Stimulated activated naive B cell treated with anti-CD40 and anti-IgM and Interleukin-4, amounts not matched to agents 10 μg/mL and 1 μg/mL and 100 μg/mL, for 72 hours (primary cell): ENCODE data around the gene OR5B2.
"Not testable (repeated sequence)": the region's sequence is repeated elsewhere in the genome, so short reads cannot be mapped to it uniquely, and the experiment has no call there.

Source experiments
- ATAC-seq, 2 donors: fragments of 150-1000 bp; cut with Tn5 transposase; replicated peaks; 2 replicates each; pipeline ENCODE4 v1.10.0; 2021; ENCODE audit warnings: moderate library complexity in 1 of 2
- DNase-seq: peaks from one replicate; pipeline ENCODE4 v3.0.0; 2021
- H3K27ac Mint-ChIP-seq: one replicate; pipeline ENCODE4 v1.8.0; 2022; ENCODE audit warnings: mild to moderate bottlenecking, mixed read lengths
- H3K27me3 Mint-ChIP-seq, 2 donors: one replicate each; pipeline ENCODE4 v1.8.0; 2022; ENCODE audit warnings: mixed read lengths in 2 of 2
- H3K36me3 Mint-ChIP-seq, 2 donors: one replicate each; pipeline ENCODE4 v1.8.0; 2022; ENCODE audit warnings: mixed read lengths in 2 of 2, mild to moderate bottlenecking in 1 of 2
- H3K4me1 Mint-ChIP-seq, 2 donors: one replicate each; pipeline ENCODE4 v1.8.0; 2022; ENCODE audit warnings: mixed read lengths in 2 of 2, mild to moderate bottlenecking in 1 of 2
- H3K4me3 Mint-ChIP-seq, 2 donors: one replicate each; pipeline ENCODE4 v1.8.0; 2022; ENCODE audit warnings: mild to moderate bottlenecking in 2 of 2, mixed read lengths in 2 of 2, moderate library complexity in 1 of 2
- H3K9me3 Mint-ChIP-seq, 2 donors: one replicate each; pipeline ENCODE4 v1.8.0; 2022; ENCODE audit warnings: mixed read lengths in 2 of 2, mild to moderate bottlenecking in 1 of 2

Gene OR5B2

DNA sequence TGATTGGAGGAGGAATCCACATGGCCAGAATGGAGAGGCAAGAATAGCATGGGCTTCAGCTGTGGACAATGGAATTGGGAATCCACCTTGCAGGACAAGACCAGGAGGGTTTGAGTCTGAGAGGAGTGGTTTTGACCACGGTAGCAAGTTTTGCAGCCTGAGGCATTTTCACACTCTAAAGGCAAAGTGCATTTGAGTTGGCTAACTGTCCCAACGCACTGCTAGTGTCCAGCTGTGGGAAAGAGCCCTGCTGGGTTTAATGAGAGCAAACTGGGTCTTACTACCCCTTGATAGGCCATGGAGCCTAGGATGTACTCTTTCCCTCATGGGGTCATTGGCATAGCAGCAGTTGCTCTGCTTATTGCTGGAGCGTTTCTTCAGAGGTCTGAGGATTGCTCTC is at the start of gene OR5B2:
OR5B2 (minus strand) TSS at position 101 of the 400 bp plus-strand sequence. CDS start 4,860 bp downstream, outside the sequence.
- DNase-seq (no peak), ATAC-seq (no peak)
- no peaks in the 10 kb centered on the region for H3K4me1 Mint-ChIP-seq
- peaks cover 4 to 7% of the 10 kb centered on the region in 2 donors for H3K9me3 Mint-ChIP-seq
- H3K36me3 Mint-ChIP-seq, result peaks cover 0 to 1% of the 10 kb centered on the region in 2 donors
- no peak within 1 kb of the TSS for H3K27ac Mint-ChIP-seq
- H3K4me3 Mint-ChIP-seq, result no peak within 1 kb of the TSS
- H3K27me3 Mint-ChIP-seq, result peaks cover 28 to 48% of the 10 kb centered on the region in 2 donors

GRCh38 chr11:58471892-58472291 is 44.0 kb upstream of the OR5B2 start:
- Mint-ChIP-seq H3K36me3 (peaks cover 3 to 16% of the 10 kb centered on the region in 2 donors), H3K9me3 (peaks cover 29 to 41% of the 10 kb centered on the region in 2 donors), H3K27me3 (peaks cover 10 to 17% of the 10 kb centered on the region in 2 donors), H3K27ac (no peak overlapping the region), H3K4me1 (peaks cover 0 to 5% of the 10 kb centered on the region in 2 donors), H3K4me3 (no peak overlapping the region)
- DNase-seq (no peak), ATAC-seq (no peak)

GRCh38 chr11:58466293-58466692 is 38.4 kb upstream of the OR5B2 start:
- Mint-ChIP-seq H3K27ac (no peak overlapping the region), H3K4me3 (no peak overlapping the region), H3K27me3 (peaks cover 0 to 5% of the 10 kb centered on the region in 2 donors), H3K36me3 (no peaks in the 10 kb centered on the region), H3K9me3 (peaks cover 8 to 16% of the 10 kb centered on the region in 2 donors), H3K4me1 (no peaks in the 10 kb centered on the region)
- DNase-seq (no peak), ATAC-seq (no peak)

DNA sequence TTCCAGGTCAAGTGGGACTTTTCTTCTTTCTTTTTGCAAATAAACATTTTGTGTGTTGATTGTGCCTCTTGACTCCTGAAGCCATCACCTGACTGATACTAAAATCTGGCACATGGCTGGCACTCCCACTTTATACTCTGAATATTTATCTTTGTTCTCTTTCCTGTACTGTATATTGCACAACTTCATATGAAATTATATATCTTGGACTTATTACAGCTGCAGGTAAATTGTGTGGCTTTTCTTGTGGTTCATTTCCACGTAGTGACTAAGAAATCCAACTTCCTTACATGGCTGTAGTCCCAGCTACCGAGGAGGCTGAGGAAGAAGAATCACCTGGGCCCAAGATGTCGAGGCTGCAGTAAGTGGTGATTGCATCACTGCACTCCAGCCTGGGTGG is 37.8 kb upstream of the OR5B2 start:
- ATAC-seq (no peak), DNase-seq (no peak)
- Mint-ChIP-seq H3K27me3 (peaks cover 0 to 5% of the 10 kb centered on the region in 2 donors), H3K36me3 (no peaks in the 10 kb centered on the region), H3K9me3 (peaks cover 7 to 12% of the 10 kb centered on the region in 2 donors), H3K4me3 (no peak overlapping the region), H3K4me1 (no peaks in the 10 kb centered on the region), H3K27ac (no peak overlapping the region)

DNA sequence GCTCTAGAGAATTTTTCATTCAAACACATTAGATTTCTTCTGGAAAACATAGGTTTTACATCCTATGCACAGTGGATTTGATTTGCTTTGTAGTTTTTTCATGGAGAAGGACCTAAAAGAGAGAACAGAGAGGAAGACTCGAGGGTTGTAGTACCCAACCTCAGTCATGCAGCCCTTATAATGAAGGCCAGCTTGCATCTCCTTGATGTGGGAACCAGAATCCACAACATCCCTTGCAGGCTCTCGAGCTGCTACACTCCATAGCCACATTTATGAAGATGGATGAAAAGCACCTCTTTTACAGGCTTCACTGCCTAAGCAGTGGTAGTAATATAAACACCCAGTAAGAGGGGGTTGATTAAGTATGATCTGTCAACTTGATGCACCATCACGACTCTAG is 23.7 kb upstream of the OR5B2 start:
- Mint-ChIP-seq H3K27me3 (peaks cover 17 to 23% of the 10 kb centered on the region in 2 donors), H3K4me1 (peaks cover 0 to 6% of the 10 kb centered on the region in 2 donors), H3K36me3 (peaks cover 0 to 3% of the 10 kb centered on the region in 2 donors), H3K9me3 (peaks cover 3 to 10% of the 10 kb centered on the region in 2 donors), H3K27ac (no peak overlapping the region), H3K4me3 (no peak overlapping the region)
- no peak for ATAC-seq
- no peak for DNase-seq

DNA sequence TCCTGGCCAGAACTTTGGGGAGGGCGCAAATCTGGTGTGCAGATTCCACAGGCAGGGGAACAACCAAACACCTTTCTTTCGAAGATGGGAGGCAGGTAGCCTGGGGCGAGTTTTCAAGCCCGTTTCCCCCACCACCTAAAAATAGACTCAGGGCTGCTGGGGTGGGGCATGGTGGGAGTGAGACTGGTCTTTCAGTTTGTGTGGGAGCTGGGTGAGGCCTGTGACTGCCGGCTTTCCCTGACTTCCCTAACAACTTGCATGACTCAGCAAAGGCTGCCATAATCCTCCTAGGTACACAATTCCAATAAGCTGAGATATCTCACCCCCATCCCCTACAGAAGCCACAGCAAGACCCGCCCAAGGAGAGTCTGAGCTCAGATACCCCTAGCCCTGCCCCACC is 18.4 kb upstream of the OR5B2 start:
- H3K27me3 Mint-ChIP-seq, result peaks cover 25 to 29% of the 10 kb centered on the region in 2 donors
- DNase-seq (no peak), ATAC-seq (no peak)
- H3K27ac Mint-ChIP-seq, result peak overlapping the region; percentile 4
- H3K36me3 Mint-ChIP-seq, result peaks cover 2 to 6% of the 10 kb centered on the region in 2 donors
- no peak overlapping the region for H3K4me3 Mint-ChIP-seq
- H3K4me1 Mint-ChIP-seq, result no peaks in the 10 kb centered on the region
- peaks cover 15 to 17% of the 10 kb centered on the region in 2 donors for H3K9me3 Mint-ChIP-seq

GRCh38 chr11:58444300-58444699 is 16.4 kb upstream of the OR5B2 start:
- ATAC-seq (no peak), DNase-seq (no peak)
- Mint-ChIP-seq H3K4me3 (no peak overlapping the region), H3K9me3 (peaks cover 11 to 20% of the 10 kb centered on the region in 2 donors), H3K27me3 (peaks cover 28 to 37% of the 10 kb centered on the region in 2 donors), H3K27ac (no peak overlapping the region), H3K36me3 (peaks cover 2 to 6% of the 10 kb centered on the region in 2 donors), H3K4me1 (no peaks in the 10 kb centered on the region)

DNA sequence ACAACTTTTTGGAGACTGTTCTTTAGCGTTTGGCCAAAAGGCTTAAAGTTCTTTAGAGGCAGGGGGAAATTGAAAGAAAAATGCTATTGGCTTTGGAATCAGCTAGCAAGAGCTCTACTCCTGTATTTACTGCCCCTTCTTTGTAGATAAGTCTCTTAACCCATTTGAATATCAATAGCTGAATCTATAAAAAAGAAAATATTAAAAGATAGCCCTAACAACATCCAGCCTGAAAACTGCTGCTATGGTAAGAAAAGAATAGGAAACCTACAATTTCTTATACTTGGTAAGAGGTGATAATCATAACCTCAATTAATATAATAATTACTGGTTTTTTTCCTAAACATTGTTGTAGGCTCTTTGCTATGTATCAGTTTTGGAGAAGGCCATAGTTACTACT is 14.2 kb upstream of the OR5B2 start, which contains the start of gene OR5B12:
OR5B12 (minus strand) TSS at position 101 of the 400 bp plus-strand sequence. CDS start 2,085 bp downstream, outside the sequence.
- Mint-ChIP-seq H3K4me3 (no peak within 1 kb of the TSS), H3K36me3 (peaks cover 2 to 6% of the 10 kb centered on the region in 2 donors), H3K27ac (no peak within 1 kb of the TSS), H3K9me3 (peaks cover 6 to 22% of the 10 kb centered on the region in 2 donors), H3K4me1 (no peaks in the 10 kb centered on the region), H3K27me3 (peaks cover 25 to 42% of the 10 kb centered on the region in 2 donors)
- ATAC-seq (no peak), DNase-seq (no peak)

GRCh38 chr11:58438486-58438885 is 10.6 kb upstream of the OR5B2 start:
- H3K27ac Mint-ChIP-seq, result peak overlapping the region; percentile 20
- H3K9me3 Mint-ChIP-seq, result peaks cover 8 to 11% of the 10 kb centered on the region in 2 donors
- H3K27me3 Mint-ChIP-seq, result peaks cover 16 to 19% of the 10 kb centered on the region in 2 donors

GRCh38 chr11:58434217-58434616 is 6.3 kb upstream of the OR5B2 start:
- peaks cover 0 to under 1% of the 10 kb centered on the region in 2 donors for H3K36me3 Mint-ChIP-seq
- peaks cover 0 to 2% of the 10 kb centered on the region in 2 donors for H3K4me1 Mint-ChIP-seq
- H3K4me3 Mint-ChIP-seq, result no peak overlapping the region
- DNase-seq (no peak), ATAC-seq (no peak)
- peaks cover 10 to 28% of the 10 kb centered on the region in 2 donors for H3K27me3 Mint-ChIP-seq
- H3K27ac Mint-ChIP-seq, result no peak overlapping the region
- peaks cover 5 to 12% of the 10 kb centered on the region in 2 donors for H3K9me3 Mint-ChIP-seq

More at GRCh38 chr11:58438486-58438885, 10.6 kb upstream of the OR5B2 start:
- Mint-ChIP-seq H3K36me3 (no peaks in the 10 kb centered on the region), H3K4me1 (peaks cover 0 to 2% of the 10 kb centered on the region in 2 donors), H3K4me3 (no peak overlapping the region)
- ATAC-seq, result no peak
- no peak for DNase-seq

- H3K4me3 Mint-ChIP-seq, result no peak overlapping the region
- H3K9me3 Mint-ChIP-seq, result peaks cover 7 to 17% of the 10 kb centered on the region in 2 donors
- peaks cover 13 to 29% of the 10 kb centered on the region in 2 donors for H3K27me3 Mint-ChIP-seq
- H3K4me1 Mint-ChIP-seq, result peaks cover 0 to 2% of the 10 kb centered on the region in 2 donors
- DNase-seq (no peak), ATAC-seq (peak; percentile 84)
- H3K36me3 Mint-ChIP-seq, result peaks cover 0 to 1% of the 10 kb centered on the region in 2 donors
- no peak overlapping the region for H3K27ac Mint-ChIP-seq
These were observed 5.8 kb upstream of the OR5B2 start for GRCh38 chr11:58433638-58434203.

- Mint-ChIP-seq H3K4me1 (peaks cover 0 to 2% of the 10 kb centered on the region in 2 donors), H3K9me3 (peaks cover 4 to 7% of the 10 kb centered on the region in 2 donors), H3K36me3 (peaks cover 0 to 1% of the 10 kb centered on the region in 2 donors), H3K4me3 (no peak overlapping the region), H3K27me3 (peaks cover 27 to 47% of the 10 kb centered on the region in 2 donors), H3K27ac (no peak overlapping the region)
- DNase-seq, result no peak
- ATAC-seq, result no peak
These were observed 1.4 kb upstream of the OR5B2 start for GRCh38 chr11:58429273-58429672.

GRCh38 chr11:58406774-58407173 is 21.1 kb downstream of the OR5B2 start, which contains the start of gene OR5B3:
Gene OR5B3, minus strand, starts transcription at chr11:58406874. Its CDS starts 3,465 bp downstream, at chr11:58403409.
- Mint-ChIP-seq H3K36me3 (peaks cover 2 to 8% of the 10 kb centered on the region in 2 donors), H3K27ac (no peak within 1 kb of the TSS), H3K4me1 (no peaks in the 10 kb centered on the region), H3K4me3 (no peak within 1 kb of the TSS), H3K9me3 (peaks cover 14 to 23% of the 10 kb centered on the region in 2 donors), H3K27me3 (peaks cover 21 to 23% of the 10 kb centered on the region in 2 donors)
- no peak for ATAC-seq
- no peak for DNase-seq

- not testable (repeated sequence) for H3K4me1 Mint-ChIP-seq, H3K4me3 Mint-ChIP-seq, H3K27ac Mint-ChIP-seq, DNase-seq, H3K36me3 Mint-ChIP-seq, ATAC-seq
- Mint-ChIP-seq H3K27me3 (peaks cover 15 to 33% of the 10 kb centered on the region in 2 donors), H3K9me3 (peaks cover 5 to 11% of the 10 kb centered on the region in 2 donors)
These were observed 28.3 kb downstream of the OR5B2 start for GRCh38 chr11:58399622-58400021.

- H3K4me3 Mint-ChIP-seq, result no peak overlapping the region
- peaks cover 9 to 14% of the 10 kb centered on the region in 2 donors for H3K9me3 Mint-ChIP-seq
- peaks cover 7 to 21% of the 10 kb centered on the region in 2 donors for H3K27me3 Mint-ChIP-seq
- DNase-seq (no peak), ATAC-seq (no peak)
- H3K36me3 Mint-ChIP-seq, result peaks cover 2 to 8% of the 10 kb centered on the region in 2 donors
- H3K4me1 Mint-ChIP-seq, result peaks cover 4 to 6% of the 10 kb centered on the region in 2 donors
- no peak overlapping the region for H3K27ac Mint-ChIP-seq
These were observed 32.3 kb downstream of the OR5B2 start for GRCh38 chr11:58395581-58395980.
